AG08396 (cell line): ENCODE results near the gene PHF21B.

Experiments used
- DNase-seq: peaks from one replicate; pipeline ENCODE4 v3.0.0; 2012; ENCODE audit warnings: low spot score, mixed read lengths

The PHF21B gene

DNA sequence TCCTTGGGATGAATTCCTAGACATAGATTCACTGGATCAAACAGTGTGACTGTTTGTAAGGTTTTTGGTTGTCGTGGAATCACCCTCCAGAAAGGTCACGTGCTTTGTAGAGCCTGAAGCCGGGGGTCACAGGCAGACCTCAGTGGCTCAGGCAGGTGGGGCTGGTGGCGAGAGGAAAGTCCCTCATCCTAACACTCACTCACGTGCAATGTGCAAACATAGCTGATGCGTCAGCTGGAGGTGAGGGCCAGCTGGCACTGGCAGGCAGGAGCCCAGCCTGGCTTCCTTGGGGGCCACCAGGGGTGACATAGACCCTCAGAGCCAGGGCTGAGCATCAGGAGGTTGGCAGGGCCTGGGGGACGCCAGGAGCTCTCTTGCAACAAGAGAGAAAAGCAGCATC is 167.4 kb downstream of the PHF21B start:
- no peak for DNase-seq

DNA sequence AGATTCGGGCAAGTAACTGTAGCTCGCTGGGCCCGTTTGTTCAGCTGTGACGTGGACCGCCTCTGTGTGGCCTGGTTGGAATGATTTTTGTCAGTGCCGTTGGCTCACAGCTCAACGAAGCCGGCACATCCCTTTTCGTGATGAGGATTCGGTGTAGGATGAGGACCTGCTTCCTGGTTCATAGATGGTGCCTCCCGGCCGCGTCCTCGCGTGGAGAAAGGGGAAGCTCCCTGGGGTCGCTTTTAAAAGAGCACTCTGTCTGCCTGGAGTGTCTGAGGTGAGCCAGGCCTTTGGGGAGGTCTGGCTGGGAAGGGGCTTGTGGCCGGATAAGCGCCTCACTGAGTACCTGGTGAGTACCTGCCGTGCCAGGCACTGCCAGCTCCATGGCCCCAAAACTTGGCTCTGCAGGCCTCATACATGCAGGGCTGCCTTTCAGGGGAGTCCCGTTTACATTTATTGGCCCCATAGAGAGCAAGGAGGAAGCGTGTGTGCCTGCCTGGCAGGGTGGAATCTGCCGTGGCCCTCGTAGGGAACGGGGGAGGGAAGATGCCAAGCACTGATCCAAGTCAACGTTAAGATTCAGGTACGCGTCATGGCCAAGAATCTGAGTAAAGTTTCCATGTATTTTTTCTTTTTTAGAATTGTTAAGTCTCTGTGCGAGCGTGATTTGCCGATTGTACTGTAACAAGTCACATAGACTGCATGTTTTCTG is 169.0 kb downstream of the PHF21B start:
- no peak for DNase-seq

DNA sequence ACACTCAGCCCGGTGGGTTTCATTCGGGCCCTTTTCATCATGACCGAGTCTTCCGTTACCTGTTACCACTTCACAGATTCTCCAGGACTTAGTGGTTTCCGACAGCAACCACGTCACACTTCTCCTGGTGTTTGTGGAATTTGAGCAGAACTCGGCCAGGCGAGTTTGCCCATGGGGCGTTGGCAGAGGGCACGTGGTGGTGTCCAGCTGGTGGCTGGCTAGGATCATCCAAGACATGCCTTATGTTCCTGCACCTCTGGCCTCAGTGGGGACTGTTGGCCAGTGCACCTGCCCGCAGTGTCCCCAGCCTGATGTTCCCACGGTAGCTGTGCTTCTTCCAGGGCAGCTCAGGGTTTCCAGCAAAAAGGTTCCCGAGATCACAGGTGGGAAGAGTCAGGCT is 170.1 kb downstream of the PHF21B start:
- DNase-seq, result no peak

GRCh38 chr22:44839061-44839460 is 170.7 kb downstream of the PHF21B start:
- no peak for DNase-seq

- no peak for DNase-seq
Observed at GRCh38 chr22:44838316-44839016, 171.3 kb downstream of the PHF21B start.

DNA sequence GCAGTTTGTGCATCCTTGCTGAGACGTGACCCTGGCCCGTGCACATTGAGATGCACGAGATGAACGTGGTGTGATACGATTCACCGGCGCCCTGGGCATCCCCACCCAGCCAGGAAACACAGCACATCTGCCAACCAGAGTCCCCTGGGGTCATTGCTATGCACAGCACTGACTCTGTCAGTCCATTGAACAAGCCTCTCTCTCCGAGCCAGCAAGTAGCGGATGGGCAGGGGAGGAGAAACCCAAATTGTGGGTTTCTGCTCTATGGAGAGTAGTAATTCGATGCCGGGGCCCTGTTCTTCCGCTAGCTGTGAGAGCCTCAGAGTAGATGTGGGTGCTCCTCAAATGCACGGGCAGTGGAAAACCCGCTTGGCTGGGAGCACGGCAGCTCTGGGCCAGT is 172.3 kb downstream of the PHF21B start:
- DNase-seq, result no peak

DNA sequence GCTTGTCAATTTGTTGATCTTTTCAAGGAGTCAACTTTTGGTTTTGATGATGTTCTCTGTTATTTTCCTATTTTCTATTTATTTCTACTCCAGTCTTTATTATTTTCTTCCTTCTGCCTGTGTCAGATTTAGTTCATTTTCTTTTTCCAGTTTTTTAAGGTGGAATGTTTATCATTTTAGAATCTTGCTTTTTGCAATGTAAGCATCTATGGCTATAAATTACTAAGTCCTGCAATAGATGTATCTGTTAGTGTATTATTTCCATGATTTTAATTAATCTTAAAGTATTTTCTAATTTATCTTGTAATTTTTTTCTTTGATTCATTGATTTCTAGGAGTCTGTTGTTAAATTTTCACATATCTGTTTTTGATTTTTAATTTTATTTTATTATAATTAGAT is 175.7 kb downstream of the PHF21B start:
- DNase-seq, result no peak

GRCh38 chr22:44831885-44832284 is 177.9 kb downstream of the PHF21B start:
- no peak for DNase-seq
